ENCODE measurements around the gene C6orf47. TPM values are rescaled to one million over a fixed set of nuclear protein-coding genes. Genes with fewer than 3 reads are reported as not detected.
A peak's percentile ranks its signal among the peaks of the same experiment; 100 is the strongest.

C6orf47 gene
- total RNA-seq, 1 donor from 2014 or later = 23.5 TPM

DNA sequence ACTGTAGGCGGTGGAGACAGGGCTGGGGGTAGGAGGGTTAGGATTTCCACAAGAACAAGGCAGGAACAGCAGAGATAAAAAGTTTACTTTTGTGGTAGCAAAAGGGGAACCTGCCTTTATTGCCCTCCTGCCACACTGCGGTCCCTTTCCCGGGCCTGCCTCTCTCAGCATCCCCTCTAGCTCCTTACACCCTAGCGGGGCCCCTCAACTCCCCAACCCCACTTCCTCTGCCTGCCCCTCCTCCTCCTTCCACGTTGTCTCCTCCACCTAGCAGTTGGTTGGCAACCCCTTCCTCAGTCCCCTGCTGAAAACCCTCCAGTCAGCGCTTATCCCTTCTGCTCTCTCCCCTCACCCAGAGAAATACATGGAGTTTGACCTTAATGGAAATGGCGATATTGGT lies 44.8 kb downstream of the C6orf47 start:
- Mint-ChIP-seq H3K27ac (ENCODE audit: unreplicated experiment) (no peak overlapping the region), H3K4me1 (peaks cover 13% of the 10 kb centered on the region), H3K36me3 (ENCODE audit: low read depth) (peaks cover 2% of the 10 kb centered on the region), H3K9me3 (no peaks in the 10 kb centered on the region), H3K4me3 (no peak overlapping the region), H3K27me3 (ENCODE audit: low read depth) (no peaks in the 10 kb centered on the region)
- TF ChIP-seq, protein P1, sequence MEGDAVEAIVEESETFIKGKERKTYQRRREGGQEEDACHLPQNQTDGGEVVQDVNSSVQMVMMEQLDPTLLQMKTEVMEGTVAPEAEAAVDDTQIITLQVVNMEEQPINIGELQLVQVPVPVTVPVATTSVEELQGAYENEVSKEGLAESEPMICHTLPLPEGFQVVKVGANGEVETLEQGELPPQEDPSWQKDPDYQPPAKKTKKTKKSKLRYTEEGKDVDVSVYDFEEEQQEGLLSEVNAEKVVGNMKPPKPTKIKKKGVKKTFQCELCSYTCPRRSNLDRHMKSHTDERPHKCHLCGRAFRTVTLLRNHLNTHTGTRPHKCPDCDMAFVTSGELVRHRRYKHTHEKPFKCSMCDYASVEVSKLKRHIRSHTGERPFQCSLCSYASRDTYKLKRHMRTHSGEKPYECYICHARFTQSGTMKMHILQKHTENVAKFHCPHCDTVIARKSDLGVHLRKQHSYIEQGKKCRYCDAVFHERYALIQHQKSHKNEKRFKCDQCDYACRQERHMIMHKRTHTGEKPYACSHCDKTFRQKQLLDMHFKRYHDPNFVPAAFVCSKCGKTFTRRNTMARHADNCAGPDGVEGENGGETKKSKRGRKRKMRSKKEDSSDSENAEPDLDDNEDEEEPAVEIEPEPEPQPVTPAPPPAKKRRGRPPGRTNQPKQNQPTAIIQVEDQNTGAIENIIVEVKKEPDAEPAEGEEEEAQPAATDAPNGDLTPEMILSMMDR (conservative IDR thresholded peaks at IDR 0.05) = no peak
- no peak for DNase-seq (ENCODE audit: low read depth, low spot score)

DNA sequence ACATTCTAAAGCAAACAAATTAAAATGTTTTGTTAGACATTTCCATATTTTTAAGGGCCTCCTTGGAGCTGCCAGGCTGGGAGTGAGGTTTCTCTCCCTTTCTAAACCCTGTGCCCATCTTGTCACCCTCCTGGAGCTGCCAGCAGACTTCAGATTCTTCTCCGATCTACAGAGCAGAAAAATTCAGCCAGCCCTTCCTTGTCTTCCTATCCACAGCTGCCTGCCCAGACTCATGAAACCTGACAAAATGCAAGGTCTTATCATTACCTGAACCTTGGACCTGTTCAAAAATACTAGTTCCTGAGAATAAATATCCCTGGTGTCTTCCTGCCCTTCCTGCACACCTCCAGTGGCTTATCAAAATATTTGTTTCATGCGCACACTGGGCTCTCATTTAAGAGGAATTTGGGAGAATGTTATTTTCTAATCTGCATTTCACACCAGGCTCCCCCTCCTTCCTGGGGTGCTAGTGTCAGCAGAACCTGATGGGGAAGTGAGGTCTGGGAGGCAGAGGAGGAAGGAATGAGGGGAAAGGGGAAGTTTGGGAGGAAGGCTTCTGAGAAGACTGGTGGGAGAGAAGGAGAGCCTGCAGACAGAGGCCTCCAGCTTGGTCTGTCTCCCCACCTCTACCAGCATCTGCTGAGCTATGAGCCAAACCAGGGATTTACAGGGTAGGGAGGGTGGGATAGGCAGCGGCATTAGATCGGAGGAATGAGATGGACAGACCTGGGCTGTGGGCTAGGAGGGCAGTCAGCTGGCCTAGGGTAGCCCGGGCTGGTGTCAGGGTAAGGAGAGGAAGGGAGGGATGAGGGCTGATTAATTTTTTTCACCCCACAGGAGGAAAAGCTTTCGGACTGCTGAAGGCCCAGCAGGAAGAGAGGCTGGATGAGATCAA lies 45.6 kb downstream of the C6orf47 start, which contains the start of gene AIF1:
Gene AIF1 (plus strand): TSS at position 551 of the 895 bp plus-strand sequence. CDS start 96 bp downstream, at position 647.
- TF ChIP-seq, protein P1 (conservative IDR thresholded peaks at IDR 0.05) = no peak
- H3K36me3 Mint-ChIP-seq (ENCODE audit: low read depth) = peaks cover 2% of the 10 kb centered on the region
- H3K9me3 Mint-ChIP-seq = no peaks in the 10 kb centered on the region
- DNase-seq (ENCODE audit: low read depth, low spot score) = no peak
- peak within 1 kb of the TSS; percentile 19 for H3K27ac Mint-ChIP-seq (ENCODE audit: unreplicated experiment)
- H3K4me3 Mint-ChIP-seq = no peak within 1 kb of the TSS
- H3K4me1 Mint-ChIP-seq = peaks cover 8% of the 10 kb centered on the region
- H3K27me3 Mint-ChIP-seq (ENCODE audit: low read depth) = no peaks in the 10 kb centered on the region

DNA sequence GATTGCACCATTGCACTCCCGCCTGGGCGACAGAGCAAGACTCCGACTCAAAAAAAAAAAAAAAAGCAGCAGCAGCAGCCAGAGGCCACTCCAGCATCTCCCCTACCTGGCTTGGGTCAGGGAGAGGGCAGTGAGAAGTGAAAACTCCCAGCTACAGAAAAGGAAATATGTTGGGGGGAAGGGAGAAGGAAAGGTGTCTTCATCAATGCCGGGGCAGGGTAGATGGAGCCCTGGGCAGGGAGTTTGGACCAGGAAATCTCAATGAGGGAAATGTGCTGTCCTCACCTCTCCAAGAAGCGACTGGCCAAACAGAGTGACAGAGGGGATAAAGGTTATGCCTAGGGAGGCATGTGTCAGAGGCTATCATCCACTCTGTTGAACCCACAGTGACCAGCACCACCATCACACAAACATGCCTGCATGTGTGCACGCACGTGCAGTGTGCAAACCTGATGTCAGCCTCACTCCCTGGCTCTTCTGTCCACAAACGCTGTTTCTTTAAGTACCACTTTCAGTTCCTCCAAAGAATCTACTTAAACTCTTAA lies 46.4 kb downstream of the C6orf47 start:
- Mint-ChIP-seq H3K27ac (ENCODE audit: unreplicated experiment) (peak overlapping the region; percentile 19), H3K27me3 (ENCODE audit: low read depth) (no peaks in the 10 kb centered on the region), H3K4me3 (no peak overlapping the region), H3K4me1 (peaks cover 4% of the 10 kb centered on the region), H3K9me3 (no peaks in the 10 kb centered on the region), H3K36me3 (ENCODE audit: low read depth) (peaks cover 2% of the 10 kb centered on the region)
- DNase-seq (ENCODE audit: low read depth, low spot score) = no peak
- TF ChIP-seq, protein P1 (conservative IDR thresholded peaks at IDR 0.05) = no peak

DNA sequence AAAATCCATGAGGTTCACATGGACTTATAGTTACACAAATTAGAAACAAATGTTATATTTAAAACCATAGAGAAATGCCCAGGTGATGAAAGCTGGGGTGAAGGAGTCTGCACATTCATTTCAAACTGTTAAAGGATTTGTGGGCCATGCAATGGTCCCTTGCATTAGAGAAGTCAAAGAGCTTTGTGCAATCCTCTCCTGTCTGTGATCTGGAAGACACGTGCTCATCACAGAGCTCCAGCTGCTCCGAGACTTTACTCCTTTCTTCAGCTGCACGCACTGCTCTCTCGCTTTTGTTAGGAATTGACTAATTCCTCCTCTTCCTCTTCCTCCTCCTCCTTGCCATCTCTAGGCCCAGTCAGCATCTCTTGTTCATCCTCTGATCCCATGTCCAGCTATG lies 49.6 kb downstream of the C6orf47 start:
- Mint-ChIP-seq H3K9me3 (no peaks in the 10 kb centered on the region), H3K27ac (ENCODE audit: unreplicated experiment) (no peak overlapping the region), H3K36me3 (ENCODE audit: low read depth) (no peaks in the 10 kb centered on the region), H3K4me1 (no peaks in the 10 kb centered on the region), H3K4me3 (no peak overlapping the region), H3K27me3 (ENCODE audit: low read depth) (no peaks in the 10 kb centered on the region)
- TF ChIP-seq, protein P1 (conservative IDR thresholded peaks at IDR 0.05) = no peak
- no peak for DNase-seq (ENCODE audit: low read depth, low spot score)

DNA sequence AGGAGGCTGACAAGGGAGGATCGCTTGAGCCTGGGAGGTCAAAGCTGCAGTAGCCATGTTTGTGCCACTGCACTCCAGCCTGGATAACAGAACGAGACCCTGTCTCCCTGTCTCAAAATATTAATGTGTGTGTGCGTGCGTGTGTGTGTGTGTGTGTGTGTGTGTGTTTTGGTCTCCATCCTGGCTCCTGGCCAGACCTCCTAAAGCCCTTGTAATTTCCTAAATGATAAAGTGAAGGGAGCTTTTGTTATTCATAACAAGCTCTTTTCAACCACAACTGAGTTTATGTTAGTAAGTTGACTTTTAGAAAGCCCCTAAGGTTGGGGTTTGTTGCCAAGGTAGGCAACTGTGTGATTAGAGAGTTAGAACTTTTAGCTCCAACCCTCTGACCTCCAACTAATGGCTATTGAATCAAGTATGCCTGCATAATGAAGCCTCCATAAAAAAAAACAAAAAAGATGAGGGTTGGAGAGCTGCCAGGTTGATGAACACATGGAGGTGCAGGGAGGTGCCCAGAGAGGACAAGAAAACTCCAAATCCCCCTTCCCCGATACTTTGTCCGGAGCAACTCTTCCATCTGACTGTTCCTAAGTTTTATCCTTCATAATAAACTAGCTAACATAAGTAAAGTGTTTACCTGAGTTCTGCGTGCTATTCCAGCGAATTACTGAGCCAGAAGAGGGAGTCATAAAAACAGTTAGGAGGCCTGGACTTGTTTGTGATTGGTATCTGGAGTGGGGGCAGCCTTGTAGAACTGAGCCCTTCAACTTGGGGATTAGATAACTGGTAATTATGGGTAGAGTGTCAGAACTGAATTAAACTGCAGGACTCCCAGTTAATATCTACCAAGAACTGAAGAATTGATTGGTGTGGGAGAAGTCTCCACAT lies 50.8 kb downstream of the C6orf47 start:
- Mint-ChIP-seq H3K9me3 (no peaks in the 10 kb centered on the region), H3K4me1 (no peaks in the 10 kb centered on the region), H3K4me3 (no peak overlapping the region), H3K27ac (ENCODE audit: unreplicated experiment) (no peak overlapping the region), H3K36me3 (ENCODE audit: low read depth) (no peaks in the 10 kb centered on the region), H3K27me3 (ENCODE audit: low read depth) (no peaks in the 10 kb centered on the region)
- DNase-seq (ENCODE audit: low read depth, low spot score) = no peak
- TF ChIP-seq, protein P1 (conservative IDR thresholded peaks at IDR 0.05) = no peak

Data from neural crest cell (in vitro differentiated cells).